ENCODE data around the gene COPS8. TPM values are rescaled to one million over a fixed set of nuclear protein-coding genes. Genes with fewer than 3 reads are reported as not detected.

COPS8 gene
- total RNA-seq, 2 experiments from 2014 or later = 43.4 to 50.1 TPM

DNA sequence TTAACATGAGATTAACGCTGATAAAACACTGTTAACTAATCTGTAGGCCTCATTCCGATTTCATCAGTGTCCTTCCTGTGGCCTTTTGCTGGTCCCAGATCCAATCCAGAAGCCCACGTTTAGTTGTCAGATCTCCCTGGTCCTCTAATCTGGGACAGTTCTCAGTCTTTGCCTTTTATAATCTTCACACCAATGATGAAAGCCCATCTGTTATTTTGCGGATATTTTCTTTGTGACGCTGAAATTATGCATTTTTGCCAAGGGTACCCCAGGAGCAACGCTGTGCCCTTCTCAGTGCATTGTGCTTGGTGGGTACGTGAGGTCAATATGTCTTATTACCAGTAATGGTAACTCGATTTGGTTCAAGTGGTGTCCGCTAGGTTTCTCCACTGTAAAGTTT is 51.1 kb downstream of the COPS8 start:
- no peaks in the 10 kb centered on the region for H3K36me3 Mint-ChIP-seq (ENCODE audit: low read depth)

GRCh38 chr2:237137626-237138323 is 52.1 kb downstream of the COPS8 start:
- no peak overlapping the region for H3K27ac Mint-ChIP-seq
- POLR2A ChIA-PET = no interaction called here
- no peaks in the 10 kb centered on the region for H3K9me3 Mint-ChIP-seq
- no peak overlapping the region for H3K4me3 Mint-ChIP-seq
- CTCF ChIA-PET = interaction anchor here (0.8 kb wide), 1 partner anchor 16 kb away, joined by 3 read pairs; no protein-coding TSS in a partner anchor
- H3K4me1 Mint-ChIP-seq = no peaks in the 10 kb centered on the region
- DNase-seq = no peak
- H3K36me3 Mint-ChIP-seq (ENCODE audit: low read depth) = no peaks in the 10 kb centered on the region
- no peaks in the 10 kb centered on the region for H3K27me3 Mint-ChIP-seq

More for the DNA sequence above, 51.1 kb downstream of the COPS8 start:
- no peak for DNase-seq
- CTCF ChIA-PET = no interaction called here
- no peaks in the 10 kb centered on the region for H3K4me1 Mint-ChIP-seq
- no peak overlapping the region for H3K4me3 Mint-ChIP-seq
- no peaks in the 10 kb centered on the region for H3K27me3 Mint-ChIP-seq
- POLR2A ChIA-PET = no interaction called here
- no peak overlapping the region for H3K27ac Mint-ChIP-seq
- H3K9me3 Mint-ChIP-seq = no peaks in the 10 kb centered on the region

DNA sequence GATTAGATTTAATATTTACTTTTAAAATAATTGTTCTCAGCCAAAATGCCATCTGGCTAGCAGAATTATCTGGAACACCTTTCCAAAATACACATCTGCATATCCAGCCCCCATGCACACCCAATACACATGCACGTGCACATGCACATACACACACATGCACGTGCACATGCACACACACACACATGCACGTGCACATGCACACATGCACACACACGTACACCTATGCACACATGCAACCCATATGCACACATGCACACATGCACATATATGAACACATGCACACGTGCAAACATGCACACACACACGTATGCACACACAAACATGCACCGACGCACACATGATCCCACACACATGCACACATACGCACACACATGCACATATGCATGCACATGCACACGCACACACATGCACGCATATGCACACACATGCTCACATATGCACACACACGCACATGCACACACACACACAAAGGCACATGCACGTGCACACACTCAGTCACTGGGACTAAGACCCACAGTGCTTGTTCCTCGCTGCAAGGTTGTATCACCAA is 53.5 kb downstream of the COPS8 start:
- H3K9me3 Mint-ChIP-seq = no peaks in the 10 kb centered on the region
- POLR2A ChIA-PET = no interaction called here
- H3K4me3 Mint-ChIP-seq = no peak overlapping the region
- no peak for DNase-seq
- H3K36me3 Mint-ChIP-seq (ENCODE audit: low read depth) = no peaks in the 10 kb centered on the region
- H3K27ac Mint-ChIP-seq = no peak overlapping the region
- H3K27me3 Mint-ChIP-seq = peaks cover 2% of the 10 kb centered on the region
- H3K4me1 Mint-ChIP-seq = no peaks in the 10 kb centered on the region
- CTCF ChIA-PET = no interaction called here

- POLR2A ChIA-PET = no interaction called here
- Mint-ChIP-seq H3K27ac (no peak overlapping the region), H3K4me3 (no peak overlapping the region)
Measured at GRCh38 chr2:237140689-237141285, 55.1 kb downstream of the COPS8 start.

GRCh38 chr2:237141571-237142051 is 55.9 kb downstream of the COPS8 start:
- ChIA-PET CTCF (no interaction called here), POLR2A (no interaction called here)
- Mint-ChIP-seq H3K4me1 (no peaks in the 10 kb centered on the region), H3K9me3 (peaks cover 7% of the 10 kb centered on the region), H3K4me3 (no peak overlapping the region), H3K27ac (no peak overlapping the region), H3K36me3 (ENCODE audit: low read depth) (no peaks in the 10 kb centered on the region), H3K27me3 (peaks cover 5% of the 10 kb centered on the region)
- no peak for DNase-seq

More at GRCh38 chr2:237140689-237141285, 55.1 kb downstream of the COPS8 start:
- Mint-ChIP-seq H3K27me3 (peaks cover 5% of the 10 kb centered on the region), H3K36me3 (ENCODE audit: low read depth) (no peaks in the 10 kb centered on the region), H3K9me3 (peaks cover under 1% of the 10 kb centered on the region), H3K4me1 (no peaks in the 10 kb centered on the region)
- DNase-seq = no peak
- CTCF ChIA-PET = no interaction called here

- no peak overlapping the region for H3K4me3 Mint-ChIP-seq
- no peak for DNase-seq
- CTCF ChIA-PET = interaction anchor here (0.6 kb wide), 1 partner anchor 370 kb away, joined by 4 read pairs; no protein-coding TSS in a partner anchor
- no peaks in the 10 kb centered on the region for H3K36me3 Mint-ChIP-seq (ENCODE audit: low read depth)
- H3K9me3 Mint-ChIP-seq = peaks cover 20% of the 10 kb centered on the region
- H3K4me1 Mint-ChIP-seq = no peaks in the 10 kb centered on the region
- POLR2A ChIA-PET = no interaction called here
- H3K27me3 Mint-ChIP-seq = peaks cover 5% of the 10 kb centered on the region
- no peak overlapping the region for H3K27ac Mint-ChIP-seq
Measured at GRCh38 chr2:237143118-237143517, 57.4 kb downstream of the COPS8 start.

DNA sequence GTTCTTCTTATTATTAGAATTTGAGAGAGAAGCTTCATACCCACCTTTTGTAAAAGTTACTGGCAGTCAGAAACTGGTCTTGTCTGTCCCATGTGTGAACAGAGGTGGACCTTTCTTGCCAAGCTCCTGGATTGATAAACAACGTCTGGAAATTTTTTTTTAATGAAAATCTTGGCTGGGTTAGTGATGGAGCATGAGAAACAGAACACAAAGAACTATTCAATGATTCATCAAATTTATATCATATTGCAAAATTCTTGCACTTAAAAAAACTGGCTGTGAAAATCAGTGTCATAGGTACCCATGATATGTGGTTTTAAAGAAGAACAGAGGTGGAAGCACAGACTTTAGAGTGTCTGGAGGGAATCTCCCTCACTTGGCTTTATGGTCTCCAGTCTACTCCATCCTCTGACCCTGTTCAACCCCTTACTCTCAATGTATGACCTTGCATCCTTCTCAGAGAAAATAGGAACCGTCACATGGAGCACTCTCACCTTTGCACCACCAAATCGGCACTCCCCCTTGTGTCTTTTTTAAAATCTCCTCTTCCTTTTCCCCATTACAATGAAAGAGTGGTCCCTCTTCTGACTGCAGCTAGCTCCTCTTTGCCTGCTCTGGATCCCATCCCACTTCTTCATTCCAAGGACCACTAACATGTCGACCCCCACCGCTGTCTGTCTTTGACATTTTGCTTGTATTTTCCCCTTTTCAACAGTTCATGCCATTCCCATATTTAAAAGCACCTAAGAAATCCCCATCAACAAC is 58.2 kb downstream of the COPS8 start:
- Mint-ChIP-seq H3K27me3 (peaks cover 5% of the 10 kb centered on the region), H3K36me3 (ENCODE audit: low read depth) (no peaks in the 10 kb centered on the region), H3K4me3 (no peak overlapping the region), H3K27ac (no peak overlapping the region), H3K4me1 (no peaks in the 10 kb centered on the region), H3K9me3 (peaks cover 22% of the 10 kb centered on the region)
- ChIA-PET POLR2A (no interaction called here), CTCF (no interaction called here)
- no peak for DNase-seq

DNA sequence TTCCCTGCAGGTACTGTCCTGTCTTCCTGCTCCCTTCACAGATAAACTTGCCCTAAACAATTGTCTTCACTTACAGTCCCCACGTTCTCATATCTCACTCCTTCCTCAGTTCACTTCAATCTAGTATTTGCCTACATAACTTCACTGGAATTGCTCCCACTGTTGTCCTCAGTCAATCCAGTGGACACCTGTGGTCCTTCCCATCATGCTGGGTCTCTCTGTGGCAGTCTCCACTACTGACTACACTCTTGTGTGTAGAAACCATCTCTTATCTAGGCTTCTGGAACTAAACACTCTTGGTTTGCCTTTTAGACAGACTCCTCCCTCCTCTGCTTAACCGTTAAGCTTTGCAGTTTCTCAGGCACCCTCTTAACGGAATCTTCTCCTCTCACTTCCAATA is 58.8 kb downstream of the COPS8 start:
- no peak for DNase-seq
- POLR2A ChIA-PET = no interaction called here
- Mint-ChIP-seq H3K36me3 (ENCODE audit: low read depth) (no peaks in the 10 kb centered on the region), H3K4me3 (no peak overlapping the region), H3K9me3 (peaks cover 22% of the 10 kb centered on the region), H3K27me3 (peaks cover 5% of the 10 kb centered on the region), H3K4me1 (peaks cover 4% of the 10 kb centered on the region), H3K27ac (no peak overlapping the region)
- CTCF ChIA-PET = no interaction called here

DNA sequence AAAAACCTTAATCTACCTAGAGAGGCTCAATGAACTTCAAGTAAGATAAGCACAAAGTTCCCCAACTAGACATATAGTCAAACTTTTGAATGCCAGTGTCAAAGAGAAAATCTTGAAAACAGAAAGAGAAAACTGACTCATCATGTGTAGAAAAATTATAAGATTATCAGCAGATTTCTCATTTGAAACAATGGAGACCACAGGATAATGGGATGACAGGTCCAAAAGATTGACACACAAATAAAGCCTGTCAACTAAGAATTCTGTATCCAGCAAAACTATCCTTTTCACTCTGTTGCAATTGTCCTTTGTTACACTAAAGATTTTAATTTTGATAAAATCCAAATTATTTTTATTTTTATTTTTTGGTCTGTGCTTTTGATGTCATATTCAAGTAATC is 61.6 kb downstream of the COPS8 start:
- H3K27me3 Mint-ChIP-seq = peaks cover 5% of the 10 kb centered on the region
- H3K4me3 Mint-ChIP-seq = no peak overlapping the region
- H3K4me1 Mint-ChIP-seq = peaks cover 4% of the 10 kb centered on the region
- POLR2A ChIA-PET = no interaction called here
- peaks cover 22% of the 10 kb centered on the region for H3K9me3 Mint-ChIP-seq
- no peak overlapping the region for H3K27ac Mint-ChIP-seq
- DNase-seq = no peak
- no peaks in the 10 kb centered on the region for H3K36me3 Mint-ChIP-seq (ENCODE audit: low read depth)
- CTCF ChIA-PET = no interaction called here

- ChIA-PET POLR2A (no interaction called here), CTCF (interaction anchor here (0.9 to 1.3 kb wide), 2 partner anchors 11 to 327 kb away, joined by 3 to 4 read pairs; no protein-coding TSS in a partner anchor)
Measured at GRCh38 chr2:237148624-237149023, 62.9 kb downstream of the COPS8 start.

DNA sequence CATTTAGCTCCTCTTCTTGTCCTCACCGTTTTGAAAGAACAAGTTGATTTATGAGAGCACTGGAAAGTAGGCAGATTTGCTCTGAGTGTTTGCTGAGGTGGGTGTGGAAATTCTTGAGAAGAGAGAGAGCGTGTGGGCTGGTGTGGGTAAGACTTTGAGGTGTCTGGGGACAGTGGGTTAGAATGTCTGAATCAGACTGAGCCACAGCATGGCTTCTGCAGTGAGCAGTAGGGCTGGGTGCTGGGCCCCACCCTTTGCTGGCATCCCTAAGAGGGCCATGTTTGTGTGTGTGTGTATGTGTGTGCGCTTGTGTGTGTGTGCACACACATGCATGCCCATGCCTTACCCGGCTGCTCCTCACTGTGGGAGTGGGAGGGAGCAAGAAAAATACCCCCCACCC is 63.7 kb downstream of the COPS8 start:
- Mint-ChIP-seq H3K9me3 (peaks cover 22% of the 10 kb centered on the region), H3K4me1 (peaks cover 7% of the 10 kb centered on the region), H3K27me3 (peaks cover under 1% of the 10 kb centered on the region), H3K4me3 (no peak overlapping the region), H3K36me3 (ENCODE audit: low read depth) (no peaks in the 10 kb centered on the region), H3K27ac (no peak overlapping the region)
- ChIA-PET CTCF (interaction anchor here (0.7 to 1.3 kb wide), 2 partner anchors 27 to 326 kb away, joined by 3 to 4 read pairs; no protein-coding TSS in a partner anchor), POLR2A (no interaction called here)
- DNase-seq = no peak

More at GRCh38 chr2:237148624-237149023, 62.9 kb downstream of the COPS8 start:
- no peak overlapping the region for H3K4me3 Mint-ChIP-seq
- peaks cover 22% of the 10 kb centered on the region for H3K9me3 Mint-ChIP-seq
- H3K27me3 Mint-ChIP-seq = peaks cover 5% of the 10 kb centered on the region
- peaks cover 4% of the 10 kb centered on the region for H3K4me1 Mint-ChIP-seq
- H3K36me3 Mint-ChIP-seq (ENCODE audit: low read depth) = no peaks in the 10 kb centered on the region
- DNase-seq = no peak
- H3K27ac Mint-ChIP-seq = no peak overlapping the region
